Measurements from ENCODE around the gene DCST1.

DNA sequence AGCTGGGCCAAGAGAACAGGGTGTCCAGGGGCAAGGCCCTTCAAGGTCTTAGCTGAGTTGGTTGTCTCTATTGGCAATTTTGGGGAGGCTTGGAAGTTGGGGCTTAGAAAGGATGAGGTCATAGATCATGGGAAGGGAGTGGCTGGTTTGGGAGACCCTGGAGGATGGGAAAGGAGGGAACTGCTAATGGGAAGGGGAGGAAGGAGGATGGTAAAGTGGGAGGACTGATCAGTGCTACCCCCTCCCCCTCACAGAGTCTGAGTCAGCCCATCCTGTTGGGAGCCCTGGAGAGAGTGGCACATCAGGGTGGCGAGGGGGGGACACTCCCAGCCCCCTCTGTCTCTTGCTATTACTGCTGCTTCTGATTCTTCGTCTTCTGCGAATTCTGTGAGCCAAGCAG, 35.0 kb downstream of the DCST1 start:
- TF ChIP-seq YY1 (IDR thresholded peaks at IDR 0.05; ENCODE audit: insufficient read depth, insufficient read length) (no peak), ZNF274 (IDR thresholded peaks at IDR 0.05; ENCODE audit: low read depth, low read length) (no peak), SUZ12 (IDR thresholded peaks at IDR 0.05; ENCODE audit: extremely low read depth, insufficient read depth, insufficient read length) (no peak)
